Measurements from ENCODE around the gene NEK11. TPM values are rescaled to one million over a fixed set of nuclear protein-coding genes. Genes with fewer than 3 reads are reported as not detected.

Gene NEK11
- total RNA-seq, 1 donor from 2014 or later: 9.6 TPM

DNA sequence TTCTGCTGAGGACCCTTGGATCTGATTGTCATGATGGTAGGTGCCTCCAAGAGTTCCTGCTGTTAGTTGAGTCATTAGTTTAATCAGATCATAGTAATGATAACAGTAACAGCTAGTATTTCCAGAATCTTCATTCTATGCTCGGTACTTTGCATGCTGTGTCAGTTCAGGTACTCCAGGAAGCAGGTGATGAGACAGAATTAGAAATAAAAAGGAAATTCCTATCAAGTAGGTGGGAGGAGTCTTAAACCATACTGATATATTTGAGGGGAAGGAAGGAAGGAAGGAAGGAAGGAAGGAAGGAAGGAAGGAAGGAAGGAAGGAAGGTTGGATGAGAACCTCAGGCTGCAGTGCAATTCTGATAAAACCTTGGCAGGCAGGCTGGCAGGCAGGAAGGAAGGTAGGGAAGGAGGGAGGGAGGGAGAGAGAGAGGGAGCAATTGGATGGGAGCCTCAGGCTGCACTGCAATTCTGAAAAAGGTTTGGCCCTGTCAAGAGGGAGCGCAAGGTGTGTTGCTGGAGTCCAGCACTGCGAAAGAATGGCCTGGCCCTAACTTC lies 206.1 kb downstream of the NEK11 start:
- TF ChIP-seq, protein P1, sequence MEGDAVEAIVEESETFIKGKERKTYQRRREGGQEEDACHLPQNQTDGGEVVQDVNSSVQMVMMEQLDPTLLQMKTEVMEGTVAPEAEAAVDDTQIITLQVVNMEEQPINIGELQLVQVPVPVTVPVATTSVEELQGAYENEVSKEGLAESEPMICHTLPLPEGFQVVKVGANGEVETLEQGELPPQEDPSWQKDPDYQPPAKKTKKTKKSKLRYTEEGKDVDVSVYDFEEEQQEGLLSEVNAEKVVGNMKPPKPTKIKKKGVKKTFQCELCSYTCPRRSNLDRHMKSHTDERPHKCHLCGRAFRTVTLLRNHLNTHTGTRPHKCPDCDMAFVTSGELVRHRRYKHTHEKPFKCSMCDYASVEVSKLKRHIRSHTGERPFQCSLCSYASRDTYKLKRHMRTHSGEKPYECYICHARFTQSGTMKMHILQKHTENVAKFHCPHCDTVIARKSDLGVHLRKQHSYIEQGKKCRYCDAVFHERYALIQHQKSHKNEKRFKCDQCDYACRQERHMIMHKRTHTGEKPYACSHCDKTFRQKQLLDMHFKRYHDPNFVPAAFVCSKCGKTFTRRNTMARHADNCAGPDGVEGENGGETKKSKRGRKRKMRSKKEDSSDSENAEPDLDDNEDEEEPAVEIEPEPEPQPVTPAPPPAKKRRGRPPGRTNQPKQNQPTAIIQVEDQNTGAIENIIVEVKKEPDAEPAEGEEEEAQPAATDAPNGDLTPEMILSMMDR (IDR thresholded peaks at IDR 0.05; ENCODE audit: unreplicated experiment): no peak
- no peak overlapping the region for H3K4me3 Mint-ChIP-seq (ENCODE audit: unreplicated experiment)
- DNase-seq (ENCODE audit: low spot score): no peak
- H3K4me1 Mint-ChIP-seq (ENCODE audit: unreplicated experiment): peaks cover 14% of the 10 kb centered on the region
- H3K36me3 Mint-ChIP-seq (ENCODE audit: low read depth, unreplicated experiment): no peaks in the 10 kb centered on the region
- H3K27ac Mint-ChIP-seq (ENCODE audit: unreplicated experiment): no peak overlapping the region
- no peaks in the 10 kb centered on the region for H3K27me3 Mint-ChIP-seq (ENCODE audit: unreplicated experiment)
- no peaks in the 10 kb centered on the region for H3K9me3 Mint-ChIP-seq (ENCODE audit: unreplicated experiment)

DNA sequence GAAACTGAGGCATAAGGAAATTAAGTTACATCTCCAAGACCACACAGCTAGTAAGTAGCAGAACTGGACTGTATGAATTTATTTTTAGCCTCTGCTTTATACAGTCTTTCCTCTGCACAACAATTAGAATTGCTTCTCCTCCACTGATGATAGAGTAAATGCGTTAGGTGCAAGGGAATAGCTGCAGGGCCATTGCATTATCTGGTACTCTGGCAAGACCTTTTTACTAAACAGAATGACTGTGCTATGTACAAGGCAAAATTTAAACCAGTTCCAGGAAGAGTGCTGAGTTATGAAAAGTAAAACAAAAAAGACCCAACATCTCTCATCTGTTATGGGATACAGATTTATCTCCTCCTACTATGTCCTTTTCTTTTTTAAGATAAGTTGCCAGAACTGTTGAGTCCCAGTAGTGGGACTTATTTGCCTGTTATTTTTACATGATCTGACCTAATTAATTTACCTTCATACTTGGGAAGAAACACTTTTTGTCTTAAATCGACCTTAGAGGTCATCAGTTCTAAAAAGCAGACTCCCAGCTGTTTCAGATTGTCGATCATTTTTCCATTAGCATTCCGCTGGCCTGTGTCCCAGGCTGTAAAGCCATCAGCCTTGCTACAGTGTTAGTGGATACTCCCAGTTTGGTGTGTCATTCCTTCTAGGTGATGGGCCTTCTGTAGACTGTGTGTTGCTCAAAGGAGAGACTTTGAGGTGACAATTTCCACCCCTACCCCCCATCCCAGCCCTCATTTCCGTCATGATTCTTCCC lies 207.4 kb downstream of the NEK11 start:
- H3K27ac Mint-ChIP-seq (ENCODE audit: unreplicated experiment): no peak overlapping the region
- peaks cover 14% of the 10 kb centered on the region for H3K4me1 Mint-ChIP-seq (ENCODE audit: unreplicated experiment)
- no peak overlapping the region for H3K4me3 Mint-ChIP-seq (ENCODE audit: unreplicated experiment)
- TF ChIP-seq, protein P1 (IDR thresholded peaks at IDR 0.05; ENCODE audit: unreplicated experiment): no peak
- no peak for DNase-seq (ENCODE audit: low spot score)
- no peaks in the 10 kb centered on the region for H3K27me3 Mint-ChIP-seq (ENCODE audit: unreplicated experiment)
- no peaks in the 10 kb centered on the region for H3K36me3 Mint-ChIP-seq (ENCODE audit: low read depth, unreplicated experiment)
- H3K9me3 Mint-ChIP-seq (ENCODE audit: unreplicated experiment): no peaks in the 10 kb centered on the region

DNA sequence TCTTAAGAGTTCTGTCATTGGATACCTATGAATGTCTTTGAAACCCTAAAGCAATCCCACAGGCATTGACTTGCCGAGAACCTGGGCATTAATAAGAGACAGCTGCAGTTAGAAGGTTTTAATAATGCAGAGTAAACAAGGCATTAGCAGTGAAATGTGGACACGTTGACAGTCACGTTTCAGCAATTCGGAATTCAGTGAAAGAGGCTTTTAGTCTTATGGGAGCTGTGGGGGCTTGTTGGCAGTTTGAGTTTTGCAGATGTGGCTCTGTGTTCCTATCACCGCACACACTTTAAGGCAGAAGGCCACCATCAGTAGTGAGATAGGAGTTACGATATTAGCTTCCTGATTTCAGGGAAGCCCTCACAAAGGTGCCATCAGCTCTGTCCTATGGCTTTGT lies 209.7 kb downstream of the NEK11 start:
- H3K27me3 Mint-ChIP-seq (ENCODE audit: unreplicated experiment): no peaks in the 10 kb centered on the region
- TF ChIP-seq, protein P1 (IDR thresholded peaks at IDR 0.05; ENCODE audit: unreplicated experiment): no peak
- no peaks in the 10 kb centered on the region for H3K36me3 Mint-ChIP-seq (ENCODE audit: low read depth, unreplicated experiment)
- no peaks in the 10 kb centered on the region for H3K9me3 Mint-ChIP-seq (ENCODE audit: unreplicated experiment)
- H3K4me1 Mint-ChIP-seq (ENCODE audit: unreplicated experiment): peaks cover 14% of the 10 kb centered on the region
- H3K27ac Mint-ChIP-seq (ENCODE audit: unreplicated experiment): no peak overlapping the region
- no peak overlapping the region for H3K4me3 Mint-ChIP-seq (ENCODE audit: unreplicated experiment)
- no peak for DNase-seq (ENCODE audit: low spot score)

DNA sequence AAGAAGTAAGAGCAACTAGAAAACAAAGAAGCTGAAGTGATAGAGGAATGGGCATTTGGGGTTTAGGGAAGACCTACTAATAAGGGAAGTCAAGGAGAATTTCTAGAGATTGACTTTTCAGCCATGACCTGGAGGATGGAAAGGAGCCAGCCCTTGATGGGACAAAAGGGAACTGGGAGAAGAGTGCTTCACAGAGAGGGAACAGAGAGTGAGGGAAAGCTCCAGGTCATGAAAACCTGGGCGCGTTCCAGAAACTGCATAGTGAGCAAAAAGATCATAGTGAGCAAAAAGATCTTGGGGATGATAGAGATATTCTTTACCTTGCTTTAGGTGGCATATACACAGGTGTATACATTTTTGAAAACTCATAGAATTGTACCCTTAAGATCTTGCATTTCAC lies 211.8 kb downstream of the NEK11 start:
- TF ChIP-seq, protein P1 (IDR thresholded peaks at IDR 0.05; ENCODE audit: unreplicated experiment): no peak
- no peaks in the 10 kb centered on the region for H3K27me3 Mint-ChIP-seq (ENCODE audit: unreplicated experiment)
- H3K36me3 Mint-ChIP-seq (ENCODE audit: low read depth, unreplicated experiment): no peaks in the 10 kb centered on the region
- no peaks in the 10 kb centered on the region for H3K4me1 Mint-ChIP-seq (ENCODE audit: unreplicated experiment)
- H3K27ac Mint-ChIP-seq (ENCODE audit: unreplicated experiment): no peak overlapping the region
- H3K4me3 Mint-ChIP-seq (ENCODE audit: unreplicated experiment): no peak overlapping the region
- DNase-seq (ENCODE audit: low spot score): no peak
- H3K9me3 Mint-ChIP-seq (ENCODE audit: unreplicated experiment): no peaks in the 10 kb centered on the region

DNA sequence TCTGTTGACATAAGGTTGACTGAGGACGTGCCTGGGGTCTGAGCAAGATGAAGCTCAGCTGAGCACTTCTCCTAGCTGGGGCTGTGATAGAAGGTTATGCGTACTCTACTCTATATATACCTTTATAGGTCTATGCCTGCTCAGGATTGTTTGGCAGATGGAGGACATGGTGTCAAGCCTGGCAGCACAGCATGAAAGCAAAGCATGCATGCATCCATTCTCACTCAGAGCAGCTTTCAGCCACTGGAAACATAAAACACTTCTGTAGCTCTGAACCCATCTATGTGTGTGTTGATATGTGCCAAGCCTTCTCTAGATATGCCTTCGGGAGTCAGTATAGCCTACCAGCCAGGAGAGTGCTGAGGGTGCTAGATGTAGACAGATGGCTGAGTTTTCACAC lies 212.6 kb downstream of the NEK11 start:
- TF ChIP-seq, protein P1 (IDR thresholded peaks at IDR 0.05; ENCODE audit: unreplicated experiment): no peak
- DNase-seq (ENCODE audit: low spot score): no peak

More for the DNA sequence above, 212.6 kb downstream of the NEK11 start:
- no peaks in the 10 kb centered on the region for H3K36me3 Mint-ChIP-seq (ENCODE audit: low read depth, unreplicated experiment)
- no peaks in the 10 kb centered on the region for H3K9me3 Mint-ChIP-seq (ENCODE audit: unreplicated experiment)
- H3K4me3 Mint-ChIP-seq (ENCODE audit: unreplicated experiment): no peak overlapping the region
- no peaks in the 10 kb centered on the region for H3K27me3 Mint-ChIP-seq (ENCODE audit: unreplicated experiment)
- H3K4me1 Mint-ChIP-seq (ENCODE audit: unreplicated experiment): no peaks in the 10 kb centered on the region
- no peak overlapping the region for H3K27ac Mint-ChIP-seq (ENCODE audit: unreplicated experiment)

Measured in endothelial cell (in vitro differentiated cells).